PC-3 (cell line): ENCODE measurements around the gene FBLN7. TPM values are rescaled to one million over a fixed set of nuclear protein-coding genes. Genes with fewer than 3 reads are reported as not detected.

ENCODE experiments used
- ATAC-seq: fragments of 200-7000 bp; cut with Tn5 transposase; 2 replicates; pipeline ENCODE4 v1.9.1; 2020; ENCODE audit warnings: mild to moderate bottlenecking, moderate library complexity
- BruUV-seq: library from RNA; stranded (reverse); fragments of 400-500 nt; replicated peaks from 2 replicates; lab custom pipeline; 2021; lab: Mats Ljungman, UMichigan
- CTCF ChIA-PET: fragments of 300-600 bp; sonication (Branson Sonifier 250); formaldehyde crosslinking; loops from one replicate; lab custom pipeline; 2022; ENCODE audit warnings: antibody characterized with exemption; lab: Charles Lee
- POLR2A ChIA-PET: fragments of 300-600 bp; sonication (Branson Sonifier 250); formaldehyde crosslinking; loops from one replicate; lab custom pipeline; 2022; ENCODE audit warnings: antibody characterized with exemption; ENCODE audit not compliant: unreplicated experiment; lab: Charles Lee
- DNase-seq: peaks from one replicate; pipeline ENCODE4 v3.0.0-alpha.2; 2015
- H2AFZ ChIP-seq: fragments of 300-600 bp; sonication (generic); 2 replicates; pipeline ENCODE4 v1.6.0; 2016; ENCODE audit warnings: antibody characterized with exemption, low read length
- H3F3A ChIP-seq: fragments of 300-600 bp; sonication (generic); one replicate; pipeline ENCODE4 v1.6.0; 2017; ENCODE audit warnings: antibody characterized with exemption, low read length, control low read depth, mild to moderate bottlenecking; ENCODE audit not compliant: unreplicated experiment
- H3K27ac ChIP-seq: fragments of 300-600 bp; sonication (generic); 2 replicates; pipeline ENCODE4 v1.5.1; 2016; ENCODE audit warnings: mild to moderate bottlenecking, low read length
- H3K27me3 ChIP-seq: fragments of 300-600 bp; sonication (generic); 2 replicates; pipeline ENCODE4 v1.6.1; 2016; ENCODE audit warnings: low read length, mixed read lengths
- H3K36me3 ChIP-seq: fragments of 300-600 bp; sonication (generic); 2 replicates; pipeline ENCODE4 v1.6.1; 2016; ENCODE audit warnings: low read depth, mixed run types, low read length, mixed read lengths
- H3K4me1 ChIP-seq: fragments of 300-600 bp; sonication (generic); 2 replicates; pipeline ENCODE4 v1.5.1; 2016; ENCODE audit warnings: low read length; ENCODE audit not compliant: insufficient read depth
- H3K4me2 ChIP-seq: fragments of 300-600 bp; sonication (generic); 2 replicates; pipeline ENCODE4 v1.6.0; 2016; ENCODE audit warnings: low read length
- H3K4me3 ChIP-seq: fragments of 300-600 bp; sonication (generic); 2 replicates; pipeline ENCODE4 v1.5.1; 2016; ENCODE audit warnings: mild to moderate bottlenecking, low read length, mixed read lengths
- H3K79me2 ChIP-seq: fragments of 300-600 bp; sonication (generic); 2 replicates; pipeline ENCODE4 v1.6.1; 2017; ENCODE audit warnings: low read length, mixed read lengths
- H3K9ac ChIP-seq: fragments of 300-600 bp; sonication (generic); 2 replicates; pipeline ENCODE4 v1.6.0; 2016; ENCODE audit warnings: mild to moderate bottlenecking, low read length
- H3K9me2 ChIP-seq: fragments of 300-600 bp; sonication (generic); replicated peaks from 2 replicates; pipeline ENCODE4 v1.6.1; 2016; ENCODE audit warnings: mixed run types, low read length, mixed read lengths
- H3K9me3 ChIP-seq: fragments of 300-600 bp; sonication (generic); 2 replicates; pipeline ENCODE4 v1.6.1; 2016; ENCODE audit warnings: low read length, mixed read lengths
- H4K20me1 ChIP-seq: fragments of 300-600 bp; sonication (generic); 2 replicates; pipeline ENCODE4 v1.6.1; 2016; ENCODE audit warnings: low read length, mixed read lengths
- CTCF ChIP-seq: fragments of 300-600 bp; sonication (generic); conservative IDR thresholded peaks from 2 replicates; pipeline ENCODE4 v1.5.1; 2017; ENCODE audit warnings: antibody characterized with exemption, low read depth, mild to moderate bottlenecking, low read length
- EZH2 ChIP-seq: fragments of 300-600 bp; sonication (generic); IDR thresholded peaks from one replicate; pipeline ENCODE4 v1.6.1; 2017; ENCODE audit warnings: antibody characterized with exemption, mild to moderate bottlenecking, low read length; ENCODE audit not compliant: unreplicated experiment
- EZH2phosphoT487 ChIP-seq: fragments of 300-600 bp; sonication (generic); IDR thresholded peaks from 2 replicates; pipeline ENCODE4 v1.6.1; 2018; ENCODE audit warnings: mild to moderate bottlenecking, antibody characterized with exemption, low read length, borderline replicate concordance
- intact Hi-C: fragments of 100-400 bp; cut with micrococcal nuclease; formaldehyde crosslinking; loops from 2 replicates; pipeline ENCODE4 v1.9.0; 2023
- total RNA-seq: library from RNA; depleted of rRNA; stranded (reverse); fragments of >200 nt; gene quantifications from 2 replicates; pipeline ENCODE4 v1.2.3, GENCODE V29; 2014

FBLN7 gene
- total RNA-seq, 1 experiment from 2014 or later: 2.2 TPM

- peaks cover 10% of the 10 kb centered on the region for H3K4me1 ChIP-seq
- no peaks in the 10 kb centered on the region for H3K79me2 ChIP-seq
- CTCF ChIA-PET: no interaction called here
- H3K4me3 ChIP-seq: no peak overlapping the region
- POLR2A ChIA-PET: no interaction called here
- H3K27me3 ChIP-seq: no peaks in the 10 kb centered on the region
- no peaks in the 10 kb centered on the region for H4K20me1 ChIP-seq
- H3K9me3 ChIP-seq: no peaks in the 10 kb centered on the region
- TF ChIP-seq EZH2phosphoT487 (no peak), EZH2 (no peak)
- H3K4me2 ChIP-seq: no peak overlapping the region
- H3K9ac ChIP-seq: no peak overlapping the region
- H3K9me2 ChIP-seq: no peaks in the 10 kb centered on the region
- BruUV-seq: no TSS peak
- no peak for ATAC-seq
- H3K36me3 ChIP-seq: peaks cover 22% of the 10 kb centered on the region
- no peak overlapping the region for H2AFZ ChIP-seq
- intact Hi-C loops: no loop called here
- H3F3A ChIP-seq: no peaks in the 10 kb centered on the region
- no peak for DNase-seq
- H3K27ac ChIP-seq: no peak overlapping the region
Measured at GRCh38 chr2:112096098-112096497, 42.1 kb upstream of the FBLN7 start.

GRCh38 chr2:112108178-112108832, 29.9 kb upstream of the FBLN7 start:
- ChIA-PET CTCF (no interaction called here), POLR2A (no interaction called here)
- ATAC-seq (no peak), DNase-seq (no peak)
- Histone ChIP-seq H3K9me2 (no peaks in the 10 kb centered on the region), H3K36me3 (peaks cover 52% of the 10 kb centered on the region), H3F3A (no peaks in the 10 kb centered on the region), H3K9ac (no peak overlapping the region), H3K4me3 (no peak overlapping the region), H2AFZ (no peak overlapping the region), H3K4me1 (no peaks in the 10 kb centered on the region), H3K79me2 (no peaks in the 10 kb centered on the region), H4K20me1 (no peaks in the 10 kb centered on the region), H3K27ac (no peak overlapping the region), H3K4me2 (no peak overlapping the region), H3K27me3 (no peaks in the 10 kb centered on the region), H3K9me3 (peaks cover 12% of the 10 kb centered on the region)
- TF ChIP-seq CTCF (no peak), EZH2phosphoT487 (no peak), EZH2 (no peak)
- intact Hi-C loops: no loop called here
- no TSS peak for BruUV-seq

- no peaks in the 10 kb centered on the region for H4K20me1 ChIP-seq
- H3K4me3 ChIP-seq: no peak overlapping the region
- intact Hi-C loops: no loop called here
- H3K36me3 ChIP-seq: peaks cover 52% of the 10 kb centered on the region
- BruUV-seq: no TSS peak
- no peak for TF ChIP-seq EZH2phosphoT487
- no peak for TF ChIP-seq EZH2
- no peak overlapping the region for H3K27ac ChIP-seq
- H3K9me2 ChIP-seq: no peaks in the 10 kb centered on the region
- no peaks in the 10 kb centered on the region for H3K4me1 ChIP-seq
- H2AFZ ChIP-seq: no peak overlapping the region
- H3F3A ChIP-seq: no peaks in the 10 kb centered on the region
- no peak overlapping the region for H3K9ac ChIP-seq
- H3K9me3 ChIP-seq: peaks cover 12% of the 10 kb centered on the region
- H3K4me2 ChIP-seq: no peak overlapping the region
- ATAC-seq (no peak), DNase-seq (no peak)
- no peaks in the 10 kb centered on the region for H3K79me2 ChIP-seq
- ChIA-PET POLR2A (interaction anchor here (0.6 kb wide), 1 partner anchor 90 kb away, joined by 7 read pairs; no protein-coding TSS in a partner anchor), CTCF (interaction anchor here (0.6 kb wide), 1 partner anchor 11 kb away, joined by 4 read pairs; no protein-coding TSS in a partner anchor)
- H3K27me3 ChIP-seq: no peaks in the 10 kb centered on the region
Measured at GRCh38 chr2:112109278-112109677, 28.9 kb upstream of the FBLN7 start.
